Measurements from ENCODE around the gene CTNNAL1.
"Not testable (repeated sequence)": the region's sequence is repeated elsewhere in the genome, so short reads cannot be mapped to it uniquely, and the experiment has no call there.

Gene CTNNAL1

DNA sequence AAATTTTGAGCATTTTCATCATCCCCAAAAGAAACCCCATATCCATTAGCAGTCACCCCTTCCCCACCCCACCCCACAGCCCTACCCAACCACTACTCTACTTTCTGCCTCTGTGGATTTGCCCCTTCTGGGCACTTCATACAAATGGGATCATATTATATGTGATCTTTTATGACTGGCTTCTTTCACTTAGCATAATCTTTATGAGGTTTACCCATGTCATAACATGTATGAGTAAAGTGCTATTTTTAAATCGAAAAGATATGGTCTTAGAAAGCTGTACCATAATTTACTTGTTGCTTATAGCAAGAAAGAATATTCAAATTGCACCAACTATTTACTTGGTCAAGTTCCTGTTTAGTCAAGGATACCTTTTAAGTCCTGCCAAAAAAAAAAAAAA, 92.1 kb downstream of the CTNNAL1 start:
- no peak for DNase-seq

DNA sequence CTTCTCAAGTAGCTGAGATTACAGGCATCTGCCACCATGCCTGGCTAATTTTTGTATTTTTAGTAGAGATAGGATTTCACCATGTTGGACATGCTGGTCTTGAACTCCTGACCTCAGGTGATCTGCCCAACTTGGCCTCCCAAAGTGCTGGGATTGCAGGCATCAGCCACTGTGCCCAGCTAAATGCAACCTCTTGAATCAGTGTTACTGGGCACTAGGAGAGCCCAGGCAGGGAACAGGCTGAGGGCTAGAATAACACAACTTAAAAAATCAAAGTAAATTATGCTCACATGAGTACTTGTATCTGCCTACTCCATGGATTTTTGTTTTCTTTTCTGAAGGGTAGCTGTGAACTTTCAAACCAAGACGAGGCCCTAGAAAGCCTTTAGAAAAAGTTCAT, 92.9 kb downstream of the CTNNAL1 start:
- not testable (repeated sequence) for DNase-seq

DNA sequence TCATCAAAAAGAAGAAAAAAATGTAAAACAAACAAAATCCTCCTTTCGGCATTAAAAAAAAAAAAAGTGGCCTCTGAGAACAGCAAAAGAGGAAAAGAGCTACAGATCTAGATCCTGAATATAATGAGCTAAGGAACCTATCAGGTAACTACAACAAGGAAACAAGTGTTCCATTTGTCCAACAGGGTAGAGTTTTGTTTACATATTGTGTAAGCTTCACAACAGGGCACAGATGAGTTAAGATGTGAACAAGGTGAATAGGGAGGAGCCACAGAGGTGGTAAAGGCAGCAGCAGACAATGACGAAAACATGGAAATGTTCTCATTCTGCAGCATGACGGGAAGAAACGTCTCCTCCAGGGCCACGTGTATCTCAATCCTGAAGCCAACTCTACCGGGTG, 93.8 kb downstream of the CTNNAL1 start:
- DNase-seq: no peak

DNA sequence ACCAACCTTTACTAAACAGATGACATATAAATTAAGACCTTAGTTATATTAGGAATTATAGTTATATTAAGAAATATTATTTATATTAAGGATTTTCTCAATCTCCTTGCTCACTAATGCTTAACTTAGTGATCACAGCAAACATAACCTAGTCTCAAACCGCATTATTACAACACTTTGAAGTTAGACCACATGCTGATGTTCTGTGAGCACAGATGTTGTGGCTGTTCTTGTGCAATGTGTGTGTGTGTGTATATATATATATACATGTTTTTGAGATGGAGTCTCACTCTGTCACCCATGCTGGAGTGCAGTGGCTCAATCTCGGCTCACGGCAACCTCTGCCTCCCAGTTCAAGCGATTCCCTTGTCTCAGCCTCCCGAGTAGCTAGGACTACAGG, 99.9 kb downstream of the CTNNAL1 start:
- DNase-seq: peak; percentile 91

DNA sequence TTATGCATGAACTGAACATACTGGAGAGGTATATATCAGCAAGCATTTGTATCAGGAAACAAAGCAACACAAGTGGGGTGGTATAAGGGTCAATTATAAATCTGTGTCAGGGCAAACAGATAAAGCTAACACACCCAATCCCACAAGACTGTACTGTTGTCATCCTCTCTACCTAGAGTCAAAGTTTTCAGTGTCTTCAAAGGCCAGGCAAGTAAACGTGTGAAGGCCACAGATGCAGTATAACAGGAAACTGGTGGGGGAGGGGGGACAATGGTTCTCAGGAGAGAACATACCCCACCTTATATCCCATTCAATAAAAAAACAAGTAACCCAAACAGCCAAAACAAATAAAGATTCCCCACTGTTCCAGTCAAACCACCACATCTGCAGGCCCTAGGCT, 101.5 kb downstream of the CTNNAL1 start:
- no peak for DNase-seq

- no peak for DNase-seq
Observed at GRCh38 chr9:108910914-108911313, 102.4 kb downstream of the CTNNAL1 start.

GRCh38 chr9:108910402-108910801, 102.9 kb downstream of the CTNNAL1 start:
- DNase-seq: no peak

DNA sequence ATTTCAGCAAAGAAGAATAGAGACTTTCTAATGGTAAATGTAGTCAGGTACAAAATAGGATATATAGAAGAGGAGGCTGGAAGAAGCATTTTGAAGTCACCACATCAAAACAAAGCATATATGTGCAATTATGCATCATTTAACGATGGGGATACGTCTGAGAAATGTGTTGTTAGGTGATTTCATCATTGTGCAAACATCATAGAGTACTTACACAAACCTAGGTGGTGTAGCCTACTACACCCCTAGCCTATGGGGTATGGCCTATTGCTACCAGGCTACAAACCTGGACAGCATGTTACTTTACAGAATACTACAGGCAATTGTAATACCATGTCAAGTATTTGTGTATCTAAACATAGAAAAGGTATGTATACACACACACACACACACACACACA, 107.8 kb downstream of the CTNNAL1 start:
- DNase-seq: no peak

DNA sequence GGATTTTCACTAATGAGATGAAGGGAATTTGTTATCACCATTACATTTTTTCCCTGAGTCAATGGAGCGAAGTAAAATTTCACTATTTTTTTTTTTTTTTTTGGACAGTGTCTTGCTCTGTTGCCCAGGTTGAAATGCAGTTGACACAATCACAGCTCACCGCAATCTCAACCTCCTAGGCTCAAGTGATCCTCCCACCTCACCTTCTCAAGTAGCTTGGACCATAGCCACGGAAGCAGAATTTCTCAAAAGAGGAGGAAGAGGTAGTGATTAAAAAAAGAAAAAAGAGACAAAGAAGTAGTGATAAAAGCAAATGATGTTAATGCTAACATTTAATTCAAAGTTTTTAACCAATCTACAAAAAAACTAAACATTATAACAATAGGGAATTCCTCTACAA, 109.1 kb downstream of the CTNNAL1 start:
- no peak for DNase-seq

DNA sequence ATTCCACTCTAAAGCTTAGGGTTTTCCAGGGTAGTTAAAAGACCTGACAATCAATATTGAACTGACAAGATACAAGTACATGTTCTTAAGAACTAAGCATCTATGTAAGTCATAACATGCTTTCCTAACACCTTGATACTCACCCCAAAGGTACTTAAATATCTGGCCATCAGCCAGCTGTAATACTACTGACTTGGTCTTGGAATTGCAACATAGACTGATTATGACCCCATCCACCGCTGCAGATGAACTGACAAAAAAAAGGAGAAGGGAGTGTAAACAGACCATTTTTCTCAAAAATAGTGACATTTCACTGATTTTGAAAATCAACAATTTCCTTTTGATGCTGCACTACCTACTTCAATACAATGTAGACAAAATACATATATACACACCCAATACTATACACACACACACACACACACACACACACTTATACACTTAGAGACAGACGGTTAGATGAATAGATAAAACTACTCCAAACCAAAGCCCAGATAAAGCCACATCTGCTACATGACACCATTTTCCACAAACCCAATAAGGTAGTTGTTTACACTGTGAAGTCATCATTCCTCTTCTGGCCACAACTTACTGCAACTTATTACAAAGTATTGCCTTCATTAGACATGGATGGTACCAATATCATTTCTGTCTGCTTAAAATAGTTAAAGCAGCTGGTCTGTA, 109.7 kb downstream of the CTNNAL1 start:
- no peak for DNase-seq

DNA sequence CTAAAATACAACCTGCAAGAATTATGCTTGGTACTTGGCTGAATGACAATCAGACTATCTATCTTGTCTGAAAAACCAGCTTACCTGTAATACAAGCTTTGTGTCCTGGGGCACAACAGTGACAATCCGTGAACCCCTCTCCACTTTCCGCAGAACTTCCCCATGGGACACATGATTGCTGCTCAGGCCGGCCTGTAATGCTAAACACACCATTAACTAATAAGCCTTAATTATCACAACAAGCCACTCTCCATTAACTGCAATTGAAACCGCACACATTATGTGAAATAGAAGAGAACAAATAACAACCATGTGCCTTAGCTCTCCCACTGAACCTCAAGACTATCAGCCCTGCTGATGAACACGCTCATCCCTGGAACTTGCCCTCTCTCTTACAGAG, 113.1 kb downstream of the CTNNAL1 start:
- DNase-seq: no peak

DNA sequence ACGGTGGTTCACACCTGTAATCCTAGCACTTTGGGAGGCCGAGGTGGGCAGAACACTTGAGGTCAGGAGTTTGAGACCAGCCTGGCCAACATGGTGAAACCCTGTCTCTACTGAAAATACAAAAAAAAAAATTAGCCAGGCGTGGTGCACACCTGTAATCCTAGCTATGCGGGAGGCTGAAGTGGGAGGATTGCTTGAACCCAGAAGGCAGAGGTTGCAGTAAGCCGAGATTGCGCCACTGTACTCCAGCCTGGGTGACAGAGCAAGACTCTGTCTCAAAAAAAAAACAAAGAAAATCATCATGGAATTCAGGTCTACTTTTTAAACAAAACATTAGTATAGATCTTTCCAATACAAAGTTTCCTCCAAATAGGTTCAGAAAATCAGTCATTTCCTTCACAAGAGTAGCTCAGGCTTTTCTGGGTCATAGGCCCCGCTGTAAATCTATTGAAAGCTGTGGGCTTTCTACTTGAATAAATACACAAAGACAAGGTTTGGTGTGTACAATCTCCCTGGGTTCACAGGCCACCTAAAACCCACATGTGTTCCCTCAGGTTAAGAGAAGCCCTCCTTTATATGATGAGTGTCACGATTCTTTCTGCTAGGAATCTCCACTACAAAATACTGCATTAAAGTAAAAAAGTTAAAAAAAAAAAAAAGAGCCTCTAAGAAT, 114.1 kb downstream of the CTNNAL1 start:
- not testable (repeated sequence) for DNase-seq

- DNase-seq: no peak
Observed at GRCh38 chr9:108897324-108898096, 115.8 kb downstream of the CTNNAL1 start.

- DNase-seq: no peak
Observed at GRCh38 chr9:108894225-108894997, 118.9 kb downstream of the CTNNAL1 start.
